ENCODE data around the gene CREBBP.

GRCh38 chr16:3716831-3717234 is 163.7 kb downstream of the CREBBP start:
- TF ChIP-seq EP300 (IDR thresholded peaks at IDR 0.05; ENCODE audit: borderline replicate concordance) (no peak), RAD21 (IDR thresholded peaks at IDR 0.05; ENCODE audit: low read depth) (no peak), MAX (IDR thresholded peaks at IDR 0.05) (peak; percentile 65), REST (IDR thresholded peaks at IDR 0.05; ENCODE audit: low read depth) (no peak), TAF1 (IDR thresholded peaks at IDR 0.05; ENCODE audit: low read depth) (peak; percentile 13; the same call in 1 of the 2 replicates), YY1 (IDR thresholded peaks at IDR 0.05; ENCODE audit: low read depth) (no peak), FOXM1 (IDR thresholded peaks at IDR 0.05; ENCODE audit: borderline replicate concordance, low read depth) (no peak)

Measured in Ishikawa (cell line).